Left lung (tissue), 10 donors: ENCODE results near the gene TMEM91. TPM values are rescaled to one million over a fixed set of nuclear protein-coding genes. Genes with fewer than 3 reads are reported as not detected.
"Not testable (repeated sequence)": the region's sequence is repeated elsewhere in the genome, so short reads cannot be mapped to it uniquely, and the experiment has no call there.

Experiments
- ATAC-seq: fragments of 200-7000 bp; cut with Tn5 transposase; one replicate; pipeline ENCODE4 v1.9.1; 2020; ENCODE audit warnings: moderate library complexity
- DNase-seq, 4 donors: peaks; one replicate each; pipeline ENCODE4 v3.0.0-alpha.2; 2013 to 2020
- H3K27ac ChIP-seq, 2 donors: fragments of 200-600 bp; sonication (generic) in 1 of 2; one replicate each; pipeline versions ENCODE4 v1.5.0 to v1.8.0; 2020 to 2021
- H3K27me3 ChIP-seq, 2 donors: fragments of 200-600 bp; sonication (generic) in 1 of 2; one replicate each; pipeline versions ENCODE4 v1.5.0 to v1.8.0; 2020 to 2021
- H3K36me3 ChIP-seq, 2 donors: fragments of 200-600 bp; sonication (generic) in 1 of 2; one replicate each; pipeline versions ENCODE4 v1.5.0 to v1.8.0; 2020 to 2021
- H3K4me1 ChIP-seq, 2 donors: fragments of 200-600 bp; one replicate each; pipeline ENCODE4 v1.8.0; 2021
- H3K4me3 ChIP-seq, 2 donors: fragments of 200-600 bp; sonication (generic) in 1 of 2; one replicate each; pipeline versions ENCODE4 v1.5.0 to v1.8.0; 2020 to 2021; ENCODE audit warnings: mild to moderate bottlenecking in 1 of 2
- H3K9me3 ChIP-seq, 2 donors: fragments of 200-600 bp; sonication (generic) in 1 of 2; one replicate each; pipeline versions ENCODE4 v1.5.0 to v1.8.0; 2020 to 2021
- intact Hi-C, 2 donors: fragments of 100-400 bp; cut with DNase I; formaldehyde crosslinking; loops; one replicate each; pipeline versions ENCODE4 v1.11.2 to v1.14.2; 2022
- polyA plus RNA-seq, 6 donors: library from polyadenylated mRNA; unstranded; fragments of 120-200 nt; gene quantifications; one replicate each; pipeline ENCODE4 v1.2.1, GENCODE V29; 2013; ENCODE audit not compliant: insufficient read length in 6 of 6
- total RNA-seq, 2 donors: library from RNA; stranded (reverse); fragmentation: NEBNext Ultra II Directional; extraction: Animal tissue kit (Norgen Biotek cat#: 25700); gene quantifications; one replicate each; pipeline ENCODE4 v1.2.1, GENCODE V29; 2021
- TF ChIP-seq, protein P1 (sequence below), 2 donors: fragments of 200-600 bp; sonication (generic) in 1 of 2; IDR thresholded peaks; one replicate each; pipeline versions ENCODE4 v1.5.0 to v1.8.0; 2021; ENCODE audit warnings: antibody characterized with exemption in 2 of 2
- donor health status: DM: no; HTN: yes; CAD: no.
- donor health status: DM: no; HTN: no; CAD: no.

The TMEM91 gene
- total and polyA plus RNA-seq, 8 donors: 10.1 to 22.0 (median 17.1) TPM

DNA sequence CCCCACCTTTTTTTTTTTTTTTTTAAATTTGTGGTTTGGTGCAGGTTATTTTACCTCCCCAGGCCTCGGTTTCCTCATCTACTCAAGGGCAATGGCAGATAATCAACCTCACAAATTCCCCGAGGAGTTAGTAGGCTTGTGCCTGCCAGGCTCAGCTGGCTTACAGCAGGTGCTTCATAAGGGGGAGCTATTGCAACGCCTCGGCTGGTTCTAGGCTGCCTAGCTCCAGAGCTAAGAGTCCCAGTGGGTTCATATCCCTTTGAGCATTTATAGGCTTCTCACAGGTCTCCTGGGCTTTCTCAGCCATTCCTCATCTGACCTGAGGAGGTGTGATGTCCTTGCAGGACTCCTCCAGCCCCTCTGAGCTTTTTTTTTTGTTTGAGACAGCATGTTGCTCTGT is 31.9 kb downstream of the TMEM91 start:
- peak; percentile 52 for ATAC-seq
- H3K27ac ChIP-seq: peak overlapping the region; percentile 82 to 95

DNA sequence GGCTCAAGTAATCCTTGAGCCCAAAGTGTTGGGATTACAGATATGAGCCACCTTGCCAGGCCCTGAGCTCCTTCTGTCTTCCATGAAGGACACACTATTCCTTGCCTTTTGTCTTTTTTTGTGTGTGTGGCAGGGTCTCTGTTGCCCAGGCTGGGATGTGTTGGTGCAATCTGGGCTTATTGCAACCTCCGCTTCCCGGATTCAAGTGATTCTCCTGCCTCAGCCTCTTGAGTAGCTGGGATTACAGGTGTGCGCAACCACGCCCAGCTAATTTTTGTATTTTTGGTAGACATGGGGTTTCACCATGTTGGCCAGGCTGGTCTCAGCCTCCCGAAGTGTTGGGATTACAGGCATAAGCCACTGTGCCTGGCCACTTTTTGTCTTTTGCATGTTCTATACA is 32.5 kb downstream of the TMEM91 start:
- H3K4me3 ChIP-seq, DNase-seq, intact Hi-C loops, H3K9me3 ChIP-seq, H3K27me3 ChIP-seq: not testable (repeated sequence)
- ATAC-seq: peak; percentile 11
- peak overlapping the region; percentile 82 to 95 for H3K27ac ChIP-seq
- peaks cover 0 to 21% of the 10 kb centered on the region in 2 donors for H3K36me3 ChIP-seq
- peaks cover 23 to 84% of the 10 kb centered on the region in 2 donors for H3K4me1 ChIP-seq

More for the DNA sequence above, 31.9 kb downstream of the TMEM91 start:
- no peaks in the 10 kb centered on the region for H3K9me3 ChIP-seq
- no peak overlapping the region for H3K4me3 ChIP-seq
- no peaks in the 10 kb centered on the region for H3K27me3 ChIP-seq
- DNase-seq: no peak
- TF ChIP-seq, protein P1, sequence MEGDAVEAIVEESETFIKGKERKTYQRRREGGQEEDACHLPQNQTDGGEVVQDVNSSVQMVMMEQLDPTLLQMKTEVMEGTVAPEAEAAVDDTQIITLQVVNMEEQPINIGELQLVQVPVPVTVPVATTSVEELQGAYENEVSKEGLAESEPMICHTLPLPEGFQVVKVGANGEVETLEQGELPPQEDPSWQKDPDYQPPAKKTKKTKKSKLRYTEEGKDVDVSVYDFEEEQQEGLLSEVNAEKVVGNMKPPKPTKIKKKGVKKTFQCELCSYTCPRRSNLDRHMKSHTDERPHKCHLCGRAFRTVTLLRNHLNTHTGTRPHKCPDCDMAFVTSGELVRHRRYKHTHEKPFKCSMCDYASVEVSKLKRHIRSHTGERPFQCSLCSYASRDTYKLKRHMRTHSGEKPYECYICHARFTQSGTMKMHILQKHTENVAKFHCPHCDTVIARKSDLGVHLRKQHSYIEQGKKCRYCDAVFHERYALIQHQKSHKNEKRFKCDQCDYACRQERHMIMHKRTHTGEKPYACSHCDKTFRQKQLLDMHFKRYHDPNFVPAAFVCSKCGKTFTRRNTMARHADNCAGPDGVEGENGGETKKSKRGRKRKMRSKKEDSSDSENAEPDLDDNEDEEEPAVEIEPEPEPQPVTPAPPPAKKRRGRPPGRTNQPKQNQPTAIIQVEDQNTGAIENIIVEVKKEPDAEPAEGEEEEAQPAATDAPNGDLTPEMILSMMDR (IDR thresholded peaks at IDR 0.05): no peak
- H3K4me1 ChIP-seq: peaks cover 23 to 78% of the 10 kb centered on the region in 2 donors
- H3K36me3 ChIP-seq: peaks cover 0 to 15% of the 10 kb centered on the region in 2 donors
- intact Hi-C loops: no loop called here

DNA sequence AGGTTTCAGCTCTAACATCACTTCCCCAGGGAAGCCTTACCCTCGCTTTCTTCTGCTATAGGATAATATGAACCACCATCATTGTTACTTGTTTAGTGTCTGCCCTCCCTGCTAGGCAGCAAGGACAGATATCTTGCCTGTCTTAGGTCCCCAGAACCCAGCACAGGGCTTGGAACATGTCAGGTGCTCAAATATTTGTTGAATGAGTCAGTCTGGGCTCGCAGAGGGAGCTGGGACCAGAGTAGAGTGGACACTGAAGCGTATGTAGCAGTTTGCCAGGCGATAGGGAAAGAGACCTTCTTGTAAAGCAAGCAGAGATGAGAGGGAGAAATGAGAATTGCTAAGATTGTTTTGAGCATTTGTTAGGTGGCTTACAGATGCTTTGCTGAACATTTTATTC is 33.0 kb downstream of the TMEM91 start:
- intact Hi-C loops: no loop called here
- peak in 2 of 4 donors; percentile 54 to 69 for DNase-seq
- Histone ChIP-seq H3K27me3 (no peaks in the 10 kb centered on the region), H3K4me3 (no peak overlapping the region), H3K36me3 (peaks cover 0 to 26% of the 10 kb centered on the region in 2 donors), H3K4me1 (peaks cover 23 to 89% of the 10 kb centered on the region in 2 donors), H3K27ac (peak overlapping the region; percentile 82 to 95), H3K9me3 (no peaks in the 10 kb centered on the region)
- TF ChIP-seq, protein P1 (IDR thresholded peaks at IDR 0.05): no peak
- ATAC-seq: peak; percentile 82

DNA sequence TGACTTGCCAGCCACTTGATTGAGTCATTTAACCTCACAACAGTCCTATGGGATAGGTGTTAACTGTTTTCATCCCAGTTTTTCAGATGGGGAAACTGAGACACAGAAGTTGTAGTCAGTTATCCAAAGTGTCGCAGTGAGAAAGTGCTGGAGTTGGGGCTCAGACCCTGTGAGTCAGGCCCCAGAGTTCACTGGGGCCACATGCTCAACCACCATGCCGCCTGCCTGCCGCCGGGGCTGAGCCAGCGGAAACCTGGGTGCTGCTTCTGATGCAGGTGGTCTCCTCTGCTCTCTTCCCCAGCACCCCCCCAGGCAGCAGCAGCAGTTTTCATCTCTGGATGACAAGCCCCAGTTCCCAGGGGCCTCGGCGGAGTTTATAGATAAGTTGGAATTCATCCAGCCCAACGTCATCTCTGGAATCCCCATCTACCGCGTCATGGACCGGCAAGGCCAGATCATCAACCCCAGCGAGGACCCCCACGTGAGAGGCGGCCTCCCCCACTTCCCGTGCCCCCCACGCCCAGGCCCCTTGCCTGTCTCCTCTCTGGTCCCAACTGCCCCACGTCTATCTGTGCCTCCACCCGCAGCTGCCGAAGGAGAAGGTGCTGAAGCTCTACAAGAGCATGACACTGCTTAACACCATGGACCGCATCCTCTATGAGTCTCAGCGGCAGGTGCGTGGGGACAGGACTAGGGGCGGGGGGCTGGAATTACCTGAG is 34.2 kb downstream of the TMEM91 start:
- Histone ChIP-seq H3K27ac (peak overlapping the region; percentile 82 to 95), H3K4me3 (no peak overlapping the region), H3K36me3 (peaks cover 0 to 37% of the 10 kb centered on the region in 2 donors), H3K4me1 (peaks cover 23 to 93% of the 10 kb centered on the region in 2 donors), H3K9me3 (no peaks in the 10 kb centered on the region), H3K27me3 (no peaks in the 10 kb centered on the region)
- ATAC-seq: no peak
- no peak for DNase-seq
- TF ChIP-seq, protein P1 (IDR thresholded peaks at IDR 0.05): no peak
- intact Hi-C loops: no loop called here

DNA sequence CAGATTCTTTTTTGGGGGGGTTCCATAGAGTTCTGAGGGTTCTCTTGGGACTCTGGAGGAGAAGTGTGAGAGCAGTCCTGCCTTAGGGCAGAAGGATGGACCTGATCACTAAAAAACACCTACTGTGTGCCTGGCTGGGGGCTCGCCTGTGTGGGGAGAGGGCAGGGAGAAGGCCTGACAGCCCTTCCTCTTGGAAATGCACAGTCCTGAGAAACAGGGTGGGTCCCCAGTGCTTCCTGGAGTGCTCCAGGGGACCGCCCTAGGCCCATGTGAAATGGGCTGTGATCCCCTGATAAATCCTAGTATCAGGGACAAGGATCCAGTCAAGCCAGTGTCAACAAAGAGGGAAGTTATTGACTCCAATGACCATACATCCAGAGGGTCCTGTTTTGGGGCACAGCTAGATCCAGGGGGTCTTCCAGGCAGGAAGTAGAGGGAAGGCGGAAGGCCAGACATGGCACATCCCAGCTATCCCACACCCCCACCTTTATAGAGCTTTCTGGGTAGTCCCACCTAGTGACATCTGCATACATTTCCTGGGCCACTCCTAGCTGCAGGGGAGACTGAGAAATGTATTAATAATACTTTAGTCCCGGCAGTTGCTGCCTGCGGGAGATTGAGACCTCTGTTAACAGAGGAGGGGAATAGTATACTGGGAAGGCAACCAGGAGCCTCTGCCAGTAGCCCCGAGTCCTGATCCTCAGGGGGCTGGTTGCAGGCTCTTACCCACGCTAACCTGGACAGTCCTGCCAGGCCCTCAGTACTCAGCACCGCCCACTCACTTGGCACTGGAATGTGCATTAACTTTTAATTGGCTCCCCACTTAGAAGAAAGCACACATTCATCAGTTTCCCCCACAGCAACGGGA is 35.0 kb downstream of the TMEM91 start:
- intact Hi-C loops: no loop called here
- H3K9me3 ChIP-seq: no peaks in the 10 kb centered on the region
- TF ChIP-seq, protein P1 (IDR thresholded peaks at IDR 0.05): no peak
- no peak for DNase-seq
- no peaks in the 10 kb centered on the region for H3K27me3 ChIP-seq
- no peak for ATAC-seq
- H3K36me3 ChIP-seq: peaks cover 0 to 42% of the 10 kb centered on the region in 2 donors
- no peak overlapping the region for H3K4me3 ChIP-seq
- H3K27ac ChIP-seq: peak overlapping the region in 1 of 2 donors; percentile 95
- peaks cover 23 to 91% of the 10 kb centered on the region in 2 donors for H3K4me1 ChIP-seq
